ENCODE data around the gene NDST1. TPM values are rescaled to one million over a fixed set of nuclear protein-coding genes. Genes with fewer than 3 reads are reported as not detected.

NDST1 gene
- total RNA-seq, 6 experiments from 2014 or later: 38.1 to 97.5 (median 76.0) TPM

DNA sequence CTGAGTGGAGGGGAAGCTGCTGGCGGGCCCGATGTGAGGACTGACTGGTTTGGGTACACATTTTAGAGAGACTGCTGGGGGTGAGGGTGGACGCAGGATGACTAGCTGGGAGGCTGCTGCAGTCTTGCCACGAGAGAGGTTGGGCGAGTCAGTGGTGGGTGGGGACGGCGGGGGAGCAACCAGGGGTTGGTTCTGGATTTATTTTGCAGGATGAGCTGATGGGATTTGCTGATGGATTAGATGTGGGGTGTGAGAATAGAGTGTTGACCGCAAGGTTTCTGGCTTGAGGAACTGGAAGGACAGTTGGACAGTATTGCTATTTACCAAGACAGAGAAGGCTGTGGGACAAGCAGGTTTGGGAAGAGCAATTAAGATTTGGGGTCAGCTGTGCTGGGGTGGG, 5.8 kb upstream of the NDST1 start:
- no peaks in the 10 kb centered on the region for H3K9me3 ChIP-seq
- intact Hi-C loops (cut with DNase I): no loop called here
- H3K36me3 ChIP-seq: peaks cover 0 to 10% (median 3%) of the 10 kb centered on the region in 4 donors
- ATAC-seq: no peak
- H3K4me1 ChIP-seq: peaks cover 2 to 98% (median 51%) of the 10 kb centered on the region in 4 donors
- no peak for DNase-seq
- H3K27ac ChIP-seq: peak overlapping the region in 1 of 3 donors; percentile 64
- 63% methylated on average over 7 of the region's 8 CpGs for WGBS (ENCODE audit: insufficient coverage, low coverage, low lambda C conversion rate, missing lambda C conversion rate)
- TF ChIP-seq CTCF (IDR thresholded peaks at IDR 0.05) (no peak), POLR2A (IDR thresholded peaks at IDR 0.05) (no peak)
- H3K27me3 ChIP-seq: no peaks in the 10 kb centered on the region
- H3K4me3 ChIP-seq: no peak overlapping the region

DNA sequence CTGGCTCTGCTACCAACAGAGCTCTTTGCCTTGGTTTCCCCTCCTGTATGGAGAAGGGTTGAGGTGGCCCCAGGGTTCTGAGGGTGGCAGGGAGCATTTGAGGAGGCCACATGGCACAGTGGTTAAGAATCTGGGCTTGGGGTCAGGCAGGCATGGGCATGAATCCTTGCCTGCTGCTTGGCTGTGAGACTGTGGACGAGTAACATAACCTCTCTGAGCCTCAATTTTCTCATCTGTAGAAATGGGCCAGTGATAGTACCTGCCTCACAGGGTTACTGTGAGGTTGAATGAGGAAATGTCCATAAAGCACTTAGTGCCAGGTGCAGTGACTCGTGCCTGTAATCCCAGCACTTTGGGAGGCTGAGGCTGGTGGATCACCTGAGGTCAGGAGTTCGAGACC, 5.1 kb upstream of the NDST1 start:
- DNase-seq (no peak), ATAC-seq (no peak)
- intact Hi-C loops (cut with DNase I): no loop called here
- H3K27ac ChIP-seq: peak overlapping the region in 1 of 3 donors; percentile 64
- WGBS (ENCODE audit: insufficient coverage, low coverage, low lambda C conversion rate, missing lambda C conversion rate): 38% methylated on average over 1 of the region's 3 CpGs
- no peaks in the 10 kb centered on the region for H3K27me3 ChIP-seq
- H3K4me3 ChIP-seq: no peak overlapping the region
- peaks cover 0 to 4% (median 2%) of the 10 kb centered on the region in 4 donors for H3K36me3 ChIP-seq
- peaks cover 2 to 98% (median 49%) of the 10 kb centered on the region in 4 donors for H3K4me1 ChIP-seq
- no peaks in the 10 kb centered on the region for H3K9me3 ChIP-seq
- TF ChIP-seq POLR2A (IDR thresholded peaks at IDR 0.05) (no peak), CTCF (IDR thresholded peaks at IDR 0.05) (no peak)

GRCh38 chr5:150503386-150503785, 4.5 kb upstream of the NDST1 start:
- H3K27me3 ChIP-seq: no peaks in the 10 kb centered on the region
- DNase-seq (peak in 1 of 3 donors; percentile 47), ATAC-seq (peak in 3 of 4 donors; percentile 13 to 22 (median 13))

DNA sequence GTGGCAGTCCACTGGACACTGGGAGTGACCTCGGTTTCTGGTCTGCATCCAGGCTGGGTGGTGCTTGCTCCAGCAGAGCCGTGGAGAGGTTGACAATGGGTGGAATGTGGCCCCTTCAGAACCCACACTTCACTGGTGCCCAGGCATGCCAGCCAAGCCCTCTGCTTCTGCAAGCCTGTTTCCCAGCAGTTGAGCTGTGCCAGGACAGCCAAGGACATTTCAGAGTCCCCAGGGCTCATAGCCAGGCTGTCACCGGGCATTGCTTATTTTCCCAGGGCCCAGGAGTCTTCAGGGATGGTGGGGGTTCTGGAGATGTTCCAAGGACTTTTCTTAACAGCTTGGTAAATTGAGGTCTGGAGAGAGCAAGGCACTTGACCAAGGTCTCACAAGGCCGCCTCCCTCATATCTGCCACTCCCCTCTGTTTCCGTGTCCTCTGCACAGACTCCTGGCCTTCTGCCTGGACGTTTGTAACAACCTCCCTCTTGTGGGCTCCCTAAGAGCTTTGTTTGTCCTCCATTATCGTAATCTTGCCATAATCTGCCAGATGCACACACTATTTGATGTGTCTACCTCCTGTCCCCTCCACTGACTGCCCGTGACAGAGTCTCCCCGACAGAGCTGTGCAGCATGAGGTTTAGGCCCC, 3.8 kb upstream of the NDST1 start:
- no peaks in the 10 kb centered on the region for H3K9me3 ChIP-seq
- no peaks in the 10 kb centered on the region for H3K27me3 ChIP-seq
- peak; percentile 41 to 71 (median 68) for ATAC-seq
- peak; percentile 62 to 86 (median 84) for DNase-seq
- H3K4me3 ChIP-seq: no peak overlapping the region
- H3K27ac ChIP-seq: peak overlapping the region in 2 of 3 donors; percentile 25 to 64
- H3K36me3 ChIP-seq: peaks cover 0 to 3% (median 0%) of the 10 kb centered on the region in 4 donors
- 9% methylated on average over 5 of the region's 9 CpGs for WGBS (ENCODE audit: insufficient coverage, low coverage, low lambda C conversion rate, missing lambda C conversion rate)
- peaks cover under 1 to 98% (median 49%) of the 10 kb centered on the region in 4 donors for H3K4me1 ChIP-seq
- TF ChIP-seq POLR2A (IDR thresholded peaks at IDR 0.05) (no peak), CTCF (IDR thresholded peaks at IDR 0.05) (no peak)
- intact Hi-C loops (cut with DNase I): no loop called here

More at GRCh38 chr5:150503386-150503785, 4.5 kb upstream of the NDST1 start:
- H3K27ac ChIP-seq: peak overlapping the region in 2 of 3 donors; percentile 8 to 64
- H3K4me1 ChIP-seq: peaks cover 2 to 98% (median 49%) of the 10 kb centered on the region in 4 donors
- H3K9me3 ChIP-seq: no peaks in the 10 kb centered on the region
- no peak for TF ChIP-seq CTCF (IDR thresholded peaks at IDR 0.05)
- no peak for TF ChIP-seq POLR2A (IDR thresholded peaks at IDR 0.05)
- 21% methylated on average over 1 of the region's 4 CpGs for WGBS (ENCODE audit: insufficient coverage, low coverage, low lambda C conversion rate, missing lambda C conversion rate)
- intact Hi-C loops (cut with DNase I): no loop called here
- peaks cover 0 to 3% (median 0%) of the 10 kb centered on the region in 4 donors for H3K36me3 ChIP-seq
- H3K4me3 ChIP-seq: no peak overlapping the region
